ENCODE data around the gene NUAK1.
"Not testable (repeated sequence)": the region's sequence is repeated elsewhere in the genome, so short reads cannot be mapped to it uniquely, and the experiment has no call there.

The NUAK1 gene

DNA sequence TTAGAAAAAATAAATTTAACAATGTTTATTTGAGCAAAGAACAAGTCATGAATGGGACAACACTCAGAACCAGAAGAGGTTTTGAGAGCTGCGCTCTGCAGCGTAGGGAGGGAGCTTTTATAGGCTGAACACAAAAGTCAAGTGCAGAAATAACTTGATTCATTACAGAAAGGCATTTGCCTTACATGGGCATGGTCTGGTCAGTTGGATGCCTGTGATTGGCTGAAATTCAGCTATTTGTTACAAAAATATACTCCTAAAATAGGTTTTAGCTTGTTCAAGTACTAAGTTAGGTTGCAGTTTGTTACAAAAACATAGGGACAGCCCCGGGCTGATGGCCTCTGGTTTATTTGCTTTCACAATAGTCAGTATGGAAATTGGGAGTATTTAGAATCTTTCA, 118.0 kb downstream of the NUAK1 start:
- TF ChIP-seq EZH2phosphoT487 (IDR thresholded peaks at IDR 0.05; ENCODE audit: borderline replicate concordance, low read length) = no peak
- TF ChIP-seq, protein P1, sequence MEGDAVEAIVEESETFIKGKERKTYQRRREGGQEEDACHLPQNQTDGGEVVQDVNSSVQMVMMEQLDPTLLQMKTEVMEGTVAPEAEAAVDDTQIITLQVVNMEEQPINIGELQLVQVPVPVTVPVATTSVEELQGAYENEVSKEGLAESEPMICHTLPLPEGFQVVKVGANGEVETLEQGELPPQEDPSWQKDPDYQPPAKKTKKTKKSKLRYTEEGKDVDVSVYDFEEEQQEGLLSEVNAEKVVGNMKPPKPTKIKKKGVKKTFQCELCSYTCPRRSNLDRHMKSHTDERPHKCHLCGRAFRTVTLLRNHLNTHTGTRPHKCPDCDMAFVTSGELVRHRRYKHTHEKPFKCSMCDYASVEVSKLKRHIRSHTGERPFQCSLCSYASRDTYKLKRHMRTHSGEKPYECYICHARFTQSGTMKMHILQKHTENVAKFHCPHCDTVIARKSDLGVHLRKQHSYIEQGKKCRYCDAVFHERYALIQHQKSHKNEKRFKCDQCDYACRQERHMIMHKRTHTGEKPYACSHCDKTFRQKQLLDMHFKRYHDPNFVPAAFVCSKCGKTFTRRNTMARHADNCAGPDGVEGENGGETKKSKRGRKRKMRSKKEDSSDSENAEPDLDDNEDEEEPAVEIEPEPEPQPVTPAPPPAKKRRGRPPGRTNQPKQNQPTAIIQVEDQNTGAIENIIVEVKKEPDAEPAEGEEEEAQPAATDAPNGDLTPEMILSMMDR (IDR thresholded peaks at IDR 0.05; ENCODE audit: low read depth, low read length, poor library complexity, severe bottlenecking) = no peak
- H3K4me2 ChIP-seq (ENCODE audit: low read length) = no peak overlapping the region
- no peaks in the 10 kb centered on the region for H3K36me3 ChIP-seq (ENCODE audit: control insufficient read depth, low read length)
- no peaks in the 10 kb centered on the region; the same call in 1 of the 2 replicates for H3K9me2 ChIP-seq (replicated peaks; ENCODE audit: control insufficient read depth, low read length)
- no peaks in the 10 kb centered on the region for H4K20me1 ChIP-seq (ENCODE audit: control insufficient read depth, insufficient read depth, low read depth, low read length)
- H3K79me2 ChIP-seq (ENCODE audit: control insufficient read depth, low read length) = no peaks in the 10 kb centered on the region
- H3K27ac ChIP-seq (ENCODE audit: low read depth, low read length) = no peak overlapping the region
- no peaks in the 10 kb centered on the region for H3K27me3 ChIP-seq (ENCODE audit: control insufficient read depth, low read length)
- no peaks in the 10 kb centered on the region for H3F3A ChIP-seq (ENCODE audit: control insufficient read depth, insufficient read depth)
- no peaks in the 10 kb centered on the region; the same call in 1 of the 2 replicates for H3K4me1 ChIP-seq (ENCODE audit: control insufficient read depth, low read length)
- no peak overlapping the region for H3K4me3 ChIP-seq (ENCODE audit: low read length)
- H3K9me3 ChIP-seq (ENCODE audit: control insufficient read depth, insufficient read depth, low read length) = peaks cover 3% of the 10 kb centered on the region; the same call in 1 of the 2 replicates

DNA sequence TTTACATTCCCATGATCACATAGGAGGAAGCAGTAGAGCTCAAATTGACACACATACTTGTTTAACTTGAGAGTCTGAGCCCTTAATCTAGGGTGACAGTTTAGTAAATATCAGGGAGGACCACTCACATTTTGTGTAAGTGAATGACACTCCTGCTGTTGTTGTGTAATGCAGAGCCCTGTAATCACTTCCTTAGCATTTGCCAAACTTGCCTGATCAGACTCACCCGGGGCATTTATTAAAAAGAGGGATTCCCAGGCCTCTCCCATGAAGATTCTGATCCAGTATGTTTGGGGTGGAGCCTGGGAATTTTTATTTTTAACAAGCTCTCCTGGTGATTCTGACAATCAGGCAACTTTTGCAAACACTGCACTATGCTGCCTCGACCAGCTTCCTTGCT, 119.6 kb downstream of the NUAK1 start:
- H3K27ac ChIP-seq (ENCODE audit: low read depth, low read length) = no peak overlapping the region
- H3K9me2 ChIP-seq (replicated peaks; ENCODE audit: control insufficient read depth, low read length) = no peaks in the 10 kb centered on the region; the same call in 1 of the 2 replicates
- H3K27me3 ChIP-seq (ENCODE audit: control insufficient read depth, low read length) = no peaks in the 10 kb centered on the region
- no peaks in the 10 kb centered on the region for H3K36me3 ChIP-seq (ENCODE audit: control insufficient read depth, low read length)
- H3K4me1 ChIP-seq (ENCODE audit: control insufficient read depth, low read length) = no peaks in the 10 kb centered on the region; the same call in 1 of the 2 replicates
- H3K4me2 ChIP-seq (ENCODE audit: low read length) = no peak overlapping the region
- no peak for TF ChIP-seq EZH2phosphoT487 (IDR thresholded peaks at IDR 0.05; ENCODE audit: borderline replicate concordance, low read length)
- TF ChIP-seq, protein P1 (IDR thresholded peaks at IDR 0.05; ENCODE audit: low read depth, low read length, poor library complexity, severe bottlenecking) = no peak
- no peaks in the 10 kb centered on the region for H3K79me2 ChIP-seq (ENCODE audit: control insufficient read depth, low read length)
- H3K9me3 ChIP-seq (ENCODE audit: control insufficient read depth, insufficient read depth, low read length) = peaks cover 3% of the 10 kb centered on the region; the same call in 1 of the 2 replicates
- H3F3A ChIP-seq (ENCODE audit: control insufficient read depth, insufficient read depth) = no peaks in the 10 kb centered on the region
- no peaks in the 10 kb centered on the region for H4K20me1 ChIP-seq (ENCODE audit: control insufficient read depth, insufficient read depth, low read depth, low read length)
- no peak overlapping the region for H3K4me3 ChIP-seq (ENCODE audit: low read length)

DNA sequence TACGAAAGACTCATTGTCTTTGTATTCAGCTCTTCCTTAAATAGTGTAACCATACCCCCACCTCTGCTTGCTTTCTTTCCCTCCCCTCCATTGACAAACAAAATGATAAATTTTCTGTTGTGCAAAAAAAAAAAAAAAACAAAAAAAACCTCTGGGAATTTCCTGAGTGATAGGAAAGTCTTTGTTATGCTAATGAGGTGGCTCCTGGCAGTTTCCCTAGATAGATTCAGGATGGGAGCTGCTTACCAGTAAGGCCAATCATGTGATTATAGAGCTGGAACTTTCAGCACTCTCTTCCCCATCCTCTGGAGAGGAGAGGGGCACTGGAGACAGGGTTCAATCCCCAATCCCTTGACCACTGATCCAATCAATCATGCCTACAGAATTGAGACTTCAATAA, 120.5 kb downstream of the NUAK1 start:
- Histone ChIP-seq H3K4me2 (ENCODE audit: low read length) (no peak overlapping the region), H3K27ac (ENCODE audit: low read depth, low read length) (no peak overlapping the region)
- TF ChIP-seq, protein P1 (IDR thresholded peaks at IDR 0.05; ENCODE audit: low read depth, low read length, poor library complexity, severe bottlenecking) = no peak
- TF ChIP-seq EZH2phosphoT487 (IDR thresholded peaks at IDR 0.05; ENCODE audit: borderline replicate concordance, low read length) = no peak

DNA sequence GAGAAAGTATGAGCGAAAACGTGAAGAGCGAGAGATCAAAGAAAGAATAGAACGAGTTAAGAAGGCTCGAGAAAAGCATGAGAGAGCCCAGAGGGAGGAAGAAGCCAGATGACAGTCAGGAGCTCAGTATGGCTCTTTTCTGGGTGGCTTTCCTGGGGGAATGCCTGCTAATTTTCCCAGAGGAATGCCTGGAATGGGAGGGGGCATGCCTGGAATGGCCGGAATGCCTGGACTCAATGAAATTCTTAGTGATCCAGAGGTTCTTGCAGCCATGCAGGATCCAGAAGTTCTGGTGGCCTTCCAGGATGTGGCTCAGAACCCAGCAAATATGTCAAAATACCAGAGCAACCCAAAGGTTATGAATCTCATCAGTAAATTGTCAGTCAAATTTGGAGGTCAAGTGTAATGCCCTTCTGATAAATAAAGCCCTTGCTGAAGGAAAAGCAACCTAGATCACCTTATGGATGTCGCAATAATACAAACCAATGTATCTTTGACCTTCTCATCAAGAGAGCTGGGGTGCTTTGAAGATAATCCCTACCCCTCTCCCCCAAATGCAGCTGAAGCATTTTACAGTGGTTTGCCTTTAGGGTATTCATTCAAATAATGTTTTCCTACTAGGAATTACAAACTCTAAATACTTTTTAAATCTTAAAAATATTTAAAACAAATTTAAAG, 122.0 kb downstream of the NUAK1 start:
- not testable (repeated sequence) for H3K27me3 ChIP-seq (ENCODE audit: control insufficient read depth, low read length); H3K4me3 ChIP-seq (ENCODE audit: low read length); H3K9me2 ChIP-seq (replicated peaks; ENCODE audit: control insufficient read depth, low read length); H3K4me2 ChIP-seq (ENCODE audit: low read length); H3K79me2 ChIP-seq (ENCODE audit: control insufficient read depth, low read length); H3K27ac ChIP-seq (ENCODE audit: low read depth, low read length); H3K36me3 ChIP-seq (ENCODE audit: control insufficient read depth, low read length); H3K4me1 ChIP-seq (ENCODE audit: control insufficient read depth, low read length); H3F3A ChIP-seq (ENCODE audit: control insufficient read depth, insufficient read depth); H4K20me1 ChIP-seq (ENCODE audit: control insufficient read depth, insufficient read depth, low read depth, low read length); H3K9me3 ChIP-seq (ENCODE audit: control insufficient read depth, insufficient read depth, low read length)

More for the DNA sequence above, 120.5 kb downstream of the NUAK1 start:
- no peaks in the 10 kb centered on the region for H3K27me3 ChIP-seq (ENCODE audit: control insufficient read depth, low read length)
- H3K36me3 ChIP-seq (ENCODE audit: control insufficient read depth, low read length) = no peaks in the 10 kb centered on the region
- no peaks in the 10 kb centered on the region; the same call in 1 of the 2 replicates for H3K9me2 ChIP-seq (replicated peaks; ENCODE audit: control insufficient read depth, low read length)
- peaks cover 3% of the 10 kb centered on the region; the same call in 1 of the 2 replicates for H3K9me3 ChIP-seq (ENCODE audit: control insufficient read depth, insufficient read depth, low read length)
- H3F3A ChIP-seq (ENCODE audit: control insufficient read depth, insufficient read depth) = no peaks in the 10 kb centered on the region
- H3K4me3 ChIP-seq (ENCODE audit: low read length) = no peak overlapping the region
- H3K79me2 ChIP-seq (ENCODE audit: control insufficient read depth, low read length) = no peaks in the 10 kb centered on the region
- no peaks in the 10 kb centered on the region for H4K20me1 ChIP-seq (ENCODE audit: control insufficient read depth, insufficient read depth, low read depth, low read length)
- no peaks in the 10 kb centered on the region for H3K4me1 ChIP-seq (ENCODE audit: control insufficient read depth, low read length)

Data from DOHH2 (cell line).